Tibial nerve (tissue), 4 donors: ENCODE measurements around the gene PSG2. TPM values are rescaled to one million over a fixed set of nuclear protein-coding genes. Genes with fewer than 3 reads are reported as not detected.
"Not testable (repeated sequence)": the region's sequence is repeated elsewhere in the genome, so short reads cannot be mapped to it uniquely, and the experiment has no call there.

Experiments
- DNase-seq, 2 donors: peaks; one replicate each; pipeline ENCODE4 v3.0.0-alpha.2; 2019; ENCODE audit warnings: low spot score in 2 of 2
- H3K27ac ChIP-seq, 4 donors: fragments of 200-600 bp; sonication (generic) in 3 of 4; one replicate each; pipeline ENCODE4 v1.5.1; 2017 to 2019; ENCODE audit warnings: mild to moderate bottlenecking in 1 of 4
- H3K27me3 ChIP-seq, 2 donors: fragments of 200-600 bp; sonication (generic) in 1 of 2; one replicate each; pipeline versions ENCODE4 v1.5.1 to v1.6.0; 2017 to 2019
- H3K36me3 ChIP-seq, 3 donors: fragments of 200-600 bp; sonication (generic); one replicate each; pipeline ENCODE4 v1.5.1; 2018 to 2019
- H3K4me1 ChIP-seq, 4 donors: fragments of 200-600 bp; sonication (generic) in 3 of 4; one replicate each; pipeline ENCODE4 v1.5.1; 2017 to 2019
- H3K4me3 ChIP-seq, 4 donors: fragments of 200-600 bp; sonication (generic) in 3 of 4; one replicate each; pipeline ENCODE4 v1.5.1; 2017 to 2019; ENCODE audit warnings: mild to moderate bottlenecking in 1 of 4, moderate library complexity in 1 of 4
- H3K9me3 ChIP-seq, 4 donors: fragments of 200-600 bp; sonication (generic) in 3 of 4; one replicate each; pipeline ENCODE4 v1.5.1; 2017 to 2019
- CTCF ChIP-seq, 5 experiments: fragments of 200-600 bp in 3 of 5; fragments of 450-650 bp in 2 of 5; sonication (generic) in 3 of 5; IDR thresholded peaks; one replicate each; pipeline ENCODE4 v1.5.1; 2016 to 2019; ENCODE audit warnings: antibody characterized with exemption in 5 of 5, mild to moderate bottlenecking in 3 of 5, moderate library complexity in 2 of 5
- EP300 ChIP-seq, 2 donors: sonication (generic); formaldehyde crosslinking; IDR thresholded peaks; one replicate each; pipeline ENCODE4 v1.6.1; 2017; ENCODE audit warnings: antibody characterized with exemption in 2 of 2, mild to moderate bottlenecking in 1 of 2
- POLR2A ChIP-seq, 2 donors: fragments of 450-650 bp; IDR thresholded peaks; one replicate each; pipeline ENCODE4 v1.6.1; 2017; ENCODE audit warnings: antibody characterized with exemption in 2 of 2, mild to moderate bottlenecking in 2 of 2, moderate library complexity in 2 of 2
- WGBS, 2 donors: methylation state at CpG; one replicate each; pipeline ENCODE4 v1.1.5; 2018; 5-methylcytosine and 5-hydroxymethylcytosine counted together
- total RNA-seq, 4 donors: library from RNA; depleted of rRNA; stranded (reverse); fragments of >200 nt; gene quantifications; one replicate each; pipeline ENCODE4 v1.1.0, GENCODE V29; 2016

PSG2 gene
- total RNA-seq, 4 donors from 2014 or later: not detected

GRCh38 chr19:43084196-43084832 is 1.8 kb upstream of the PSG2 start:
- not testable (repeated sequence) for H3K4me1 ChIP-seq, H3K9me3 ChIP-seq, H3K27me3 ChIP-seq, H3K4me3 ChIP-seq, DNase-seq, H3K36me3 ChIP-seq, H3K27ac ChIP-seq
- peak in 2 of 5 experiments; percentile 15 to 21 for TF ChIP-seq CTCF (IDR thresholded peaks at IDR 0.05)
- 58 to 65% methylated on average over 12 of the region's 12 CpGs for WGBS, 2 donors

GRCh38 chr19:43083721-43084120 is 1.2 kb upstream of the PSG2 start:
- not testable (repeated sequence) for H3K4me3 ChIP-seq, H3K4me1 ChIP-seq, H3K27ac ChIP-seq, H3K36me3 ChIP-seq, H3K9me3 ChIP-seq, H3K27me3 ChIP-seq, DNase-seq
- WGBS, 2 donors: 90 to 95% methylated on average over 9 of the region's 9 CpGs

GRCh38 chr19:43078311-43078710 is 4.2 kb downstream of the PSG2 start:
- WGBS, 2 donors: 82 to 92% methylated on average over 4 of the region's 4 CpGs
- TF ChIP-seq EP300 (IDR thresholded peaks at IDR 0.05): no peak
- no peak for TF ChIP-seq POLR2A (IDR thresholded peaks at IDR 0.05)
- no peak for TF ChIP-seq CTCF (IDR thresholded peaks at IDR 0.05)
- H3K27me3 ChIP-seq: no peaks in the 10 kb centered on the region
- H3K4me1 ChIP-seq: no peaks in the 10 kb centered on the region
- no peak overlapping the region for H3K27ac ChIP-seq
- no peak for DNase-seq
- H3K36me3 ChIP-seq: no peaks in the 10 kb centered on the region
- H3K4me3 ChIP-seq: no peak overlapping the region
- H3K9me3 ChIP-seq: no peaks in the 10 kb centered on the region

- 76 to 80% methylated on average over 4 of the region's 4 CpGs for WGBS, 2 donors
- not testable (repeated sequence) for H3K27ac ChIP-seq, H3K27me3 ChIP-seq, H3K4me3 ChIP-seq, H3K4me1 ChIP-seq, H3K9me3 ChIP-seq, DNase-seq, H3K36me3 ChIP-seq
These were observed 4.6 kb downstream of the PSG2 start for GRCh38 chr19:43077881-43078280.

DNA sequence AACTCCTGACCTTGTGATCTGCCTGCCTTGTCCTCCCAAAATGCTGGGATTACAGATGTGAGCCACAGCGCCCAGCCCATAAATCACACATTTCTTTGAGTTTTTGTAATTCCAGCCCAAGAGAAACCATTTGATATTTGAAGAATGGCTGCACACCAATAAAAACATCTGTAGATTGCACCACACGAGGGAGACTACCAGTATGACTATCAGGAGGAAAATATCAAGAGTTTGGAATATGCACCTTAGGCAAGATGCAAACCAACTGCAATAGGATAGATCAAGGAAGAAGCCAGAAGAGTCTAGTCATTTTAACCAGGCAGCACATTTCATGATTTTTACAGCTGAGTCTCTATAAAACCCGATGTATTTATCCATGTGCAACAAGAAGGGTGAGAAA is 20.1 kb downstream of the PSG2 start:
- H3K27ac ChIP-seq, H3K27me3 ChIP-seq, H3K4me3 ChIP-seq, H3K9me3 ChIP-seq, H3K36me3 ChIP-seq, H3K4me1 ChIP-seq, DNase-seq: not testable (repeated sequence)
- 61 to 64% methylated on average over 3 of the region's 3 CpGs for WGBS, 2 donors

GRCh38 chr19:43061326-43061725 is 21.2 kb downstream of the PSG2 start:
- H3K9me3 ChIP-seq, DNase-seq, H3K27me3 ChIP-seq, H3K36me3 ChIP-seq, H3K27ac ChIP-seq, H3K4me1 ChIP-seq, H3K4me3 ChIP-seq: not testable (repeated sequence)
- WGBS, 2 donors: 69 to 73% methylated on average over 3 of the region's 3 CpGs

DNA sequence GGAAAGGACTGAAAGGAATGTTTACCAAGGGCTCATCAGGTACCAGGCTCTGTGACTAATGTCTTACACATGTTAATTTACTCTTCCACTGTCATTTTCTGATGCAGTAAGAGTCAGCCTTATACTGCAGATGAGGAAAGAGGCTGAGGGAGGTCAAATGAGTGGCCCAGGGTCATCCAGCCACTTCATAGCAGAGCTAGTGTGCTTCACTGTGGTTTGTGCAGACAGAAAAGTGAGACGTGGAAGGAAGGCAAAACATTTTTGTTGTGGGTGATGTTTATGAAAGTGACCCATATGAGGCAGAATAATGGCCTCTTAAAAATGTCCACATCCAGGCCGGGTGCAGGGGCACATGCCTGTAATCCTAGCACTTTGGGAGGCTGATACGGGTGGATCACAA is 22.2 kb downstream of the PSG2 start:
- not testable (repeated sequence) for H3K36me3 ChIP-seq, H3K27me3 ChIP-seq, H3K4me3 ChIP-seq, H3K9me3 ChIP-seq, DNase-seq, H3K4me1 ChIP-seq, H3K27ac ChIP-seq
- 64 to 67% methylated on average over 3 of the region's 3 CpGs for WGBS, 2 donors

DNA sequence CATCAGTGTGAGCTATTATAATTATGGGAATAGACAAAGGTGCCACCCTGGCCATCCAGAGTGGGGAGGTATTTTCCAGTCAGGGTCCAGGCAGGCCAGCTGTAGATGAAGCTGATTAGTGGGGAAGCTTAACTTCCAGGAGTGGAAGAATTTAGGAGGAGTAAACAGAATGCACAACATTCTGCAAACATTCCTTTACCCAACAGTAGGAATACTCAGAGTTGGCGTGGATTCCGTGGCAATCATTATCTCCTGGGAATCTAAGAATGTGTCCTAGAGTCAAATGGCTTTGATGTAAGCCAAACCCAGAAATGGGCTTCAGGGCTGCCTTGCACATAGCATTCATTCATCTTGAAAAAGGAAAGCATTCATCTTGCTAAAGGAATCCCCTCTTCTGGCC is 23.0 kb downstream of the PSG2 start:
- H3K36me3 ChIP-seq, DNase-seq, H3K27ac ChIP-seq, H3K27me3 ChIP-seq, H3K9me3 ChIP-seq, H3K4me1 ChIP-seq, H3K4me3 ChIP-seq: not testable (repeated sequence)
- 83 to 95% methylated on average over 2 of the region's 2 CpGs for WGBS, 2 donors

DNA sequence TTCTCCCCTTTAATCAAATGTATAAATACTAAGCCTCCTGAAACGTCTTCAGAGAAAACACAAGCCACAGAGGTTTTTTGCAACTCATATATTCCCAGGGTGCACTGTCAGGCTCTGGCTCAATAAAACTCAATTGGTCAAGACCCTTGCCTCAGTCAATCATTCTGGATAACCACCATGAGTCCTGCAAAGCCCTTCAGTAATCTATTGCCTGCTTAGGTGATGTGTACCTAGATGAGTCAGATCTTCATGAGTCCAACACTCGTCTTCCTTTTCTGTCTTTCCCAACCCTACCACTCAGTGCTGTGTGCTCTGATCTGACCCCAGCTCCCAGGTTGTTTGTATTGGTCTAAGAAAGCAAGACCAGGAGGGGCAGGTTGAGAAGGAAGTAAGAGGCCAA is 24.1 kb downstream of the PSG2 start:
- H3K4me3 ChIP-seq: not testable (repeated sequence)
- WGBS, 2 donors: 44 to 48% methylated on average over 2 of the region's 2 CpGs

DNA sequence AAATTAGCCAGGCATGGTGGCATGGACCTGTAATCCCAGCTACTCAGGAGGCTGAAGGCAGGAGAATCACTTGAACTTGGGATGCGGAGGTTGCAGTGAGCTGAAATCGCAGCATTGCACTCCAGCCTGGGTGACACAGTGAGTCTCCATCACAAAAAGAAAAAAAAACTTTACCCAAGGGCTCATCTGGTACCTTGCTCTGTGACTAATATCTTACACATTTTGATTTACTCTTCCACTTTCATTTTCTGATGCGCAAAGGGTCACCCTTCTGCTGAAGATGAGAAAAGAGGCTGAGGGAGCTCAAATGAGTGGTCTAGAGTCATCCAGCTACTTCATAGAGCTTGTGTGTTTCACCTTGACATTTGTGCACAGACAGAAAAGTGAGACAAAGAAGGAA is 34.5 kb downstream of the PSG2 start:
- not testable (repeated sequence) for H3K9me3 ChIP-seq, H3K36me3 ChIP-seq, DNase-seq, H3K27me3 ChIP-seq, H3K4me1 ChIP-seq, H3K27ac ChIP-seq, H3K4me3 ChIP-seq
- WGBS, 2 donors: 79 to 86% methylated on average over 3 of the region's 3 CpGs

More for the DNA sequence above, 24.1 kb downstream of the PSG2 start:
- not testable (repeated sequence) for H3K27ac ChIP-seq, H3K27me3 ChIP-seq, H3K36me3 ChIP-seq, H3K9me3 ChIP-seq, H3K4me1 ChIP-seq, DNase-seq

GRCh38 chr19:43046578-43046977 is 35.9 kb downstream of the PSG2 start:
- not testable (repeated sequence) for H3K4me1 ChIP-seq, H3K27me3 ChIP-seq, H3K36me3 ChIP-seq, H3K27ac ChIP-seq, H3K9me3 ChIP-seq, DNase-seq, H3K4me3 ChIP-seq
- 79 to 81% methylated on average over 2 of the region's 2 CpGs for WGBS, 2 donors

GRCh38 chr19:43043492-43044180 is 38.9 kb downstream of the PSG2 start:
- WGBS, 2 donors: 60 to 83% methylated on average over 1 of the region's 1 CpG
- H3K4me3 ChIP-seq, DNase-seq, H3K36me3 ChIP-seq, H3K9me3 ChIP-seq, H3K27me3 ChIP-seq, H3K4me1 ChIP-seq, H3K27ac ChIP-seq: not testable (repeated sequence)
